ENCODE results near the gene USP34. TPM values are rescaled to one million over a fixed set of nuclear protein-coding genes. Genes with fewer than 3 reads are reported as not detected.

The USP34 gene
- total and polyA plus RNA-seq, 9 of the 15 experiments (the other 6 are each of a cell fraction or from before 2014, with no cell fraction given) = 19.8 to 108 (median 67.8) TPM

DNA sequence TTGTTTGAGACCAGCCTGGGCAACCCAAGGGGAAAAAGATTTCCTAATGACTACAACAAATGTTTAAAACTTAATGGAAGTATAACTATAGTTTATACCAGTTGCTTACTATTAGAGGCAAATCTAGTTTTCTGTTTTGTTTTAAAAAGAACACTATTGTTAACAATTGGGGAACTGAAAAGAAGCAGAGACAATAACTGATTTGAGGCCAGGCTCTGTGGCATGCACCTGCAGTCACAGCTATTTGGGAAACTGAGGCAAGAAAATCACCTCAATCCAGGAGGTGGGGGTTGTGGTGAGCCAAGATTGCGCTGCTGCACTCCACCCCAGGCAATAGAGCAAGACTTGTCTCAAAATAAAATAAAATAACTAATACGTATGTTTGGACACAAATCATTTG lies 28.2 kb upstream of the USP34 start (continued):
- TF ChIP-seq, protein P1, sequence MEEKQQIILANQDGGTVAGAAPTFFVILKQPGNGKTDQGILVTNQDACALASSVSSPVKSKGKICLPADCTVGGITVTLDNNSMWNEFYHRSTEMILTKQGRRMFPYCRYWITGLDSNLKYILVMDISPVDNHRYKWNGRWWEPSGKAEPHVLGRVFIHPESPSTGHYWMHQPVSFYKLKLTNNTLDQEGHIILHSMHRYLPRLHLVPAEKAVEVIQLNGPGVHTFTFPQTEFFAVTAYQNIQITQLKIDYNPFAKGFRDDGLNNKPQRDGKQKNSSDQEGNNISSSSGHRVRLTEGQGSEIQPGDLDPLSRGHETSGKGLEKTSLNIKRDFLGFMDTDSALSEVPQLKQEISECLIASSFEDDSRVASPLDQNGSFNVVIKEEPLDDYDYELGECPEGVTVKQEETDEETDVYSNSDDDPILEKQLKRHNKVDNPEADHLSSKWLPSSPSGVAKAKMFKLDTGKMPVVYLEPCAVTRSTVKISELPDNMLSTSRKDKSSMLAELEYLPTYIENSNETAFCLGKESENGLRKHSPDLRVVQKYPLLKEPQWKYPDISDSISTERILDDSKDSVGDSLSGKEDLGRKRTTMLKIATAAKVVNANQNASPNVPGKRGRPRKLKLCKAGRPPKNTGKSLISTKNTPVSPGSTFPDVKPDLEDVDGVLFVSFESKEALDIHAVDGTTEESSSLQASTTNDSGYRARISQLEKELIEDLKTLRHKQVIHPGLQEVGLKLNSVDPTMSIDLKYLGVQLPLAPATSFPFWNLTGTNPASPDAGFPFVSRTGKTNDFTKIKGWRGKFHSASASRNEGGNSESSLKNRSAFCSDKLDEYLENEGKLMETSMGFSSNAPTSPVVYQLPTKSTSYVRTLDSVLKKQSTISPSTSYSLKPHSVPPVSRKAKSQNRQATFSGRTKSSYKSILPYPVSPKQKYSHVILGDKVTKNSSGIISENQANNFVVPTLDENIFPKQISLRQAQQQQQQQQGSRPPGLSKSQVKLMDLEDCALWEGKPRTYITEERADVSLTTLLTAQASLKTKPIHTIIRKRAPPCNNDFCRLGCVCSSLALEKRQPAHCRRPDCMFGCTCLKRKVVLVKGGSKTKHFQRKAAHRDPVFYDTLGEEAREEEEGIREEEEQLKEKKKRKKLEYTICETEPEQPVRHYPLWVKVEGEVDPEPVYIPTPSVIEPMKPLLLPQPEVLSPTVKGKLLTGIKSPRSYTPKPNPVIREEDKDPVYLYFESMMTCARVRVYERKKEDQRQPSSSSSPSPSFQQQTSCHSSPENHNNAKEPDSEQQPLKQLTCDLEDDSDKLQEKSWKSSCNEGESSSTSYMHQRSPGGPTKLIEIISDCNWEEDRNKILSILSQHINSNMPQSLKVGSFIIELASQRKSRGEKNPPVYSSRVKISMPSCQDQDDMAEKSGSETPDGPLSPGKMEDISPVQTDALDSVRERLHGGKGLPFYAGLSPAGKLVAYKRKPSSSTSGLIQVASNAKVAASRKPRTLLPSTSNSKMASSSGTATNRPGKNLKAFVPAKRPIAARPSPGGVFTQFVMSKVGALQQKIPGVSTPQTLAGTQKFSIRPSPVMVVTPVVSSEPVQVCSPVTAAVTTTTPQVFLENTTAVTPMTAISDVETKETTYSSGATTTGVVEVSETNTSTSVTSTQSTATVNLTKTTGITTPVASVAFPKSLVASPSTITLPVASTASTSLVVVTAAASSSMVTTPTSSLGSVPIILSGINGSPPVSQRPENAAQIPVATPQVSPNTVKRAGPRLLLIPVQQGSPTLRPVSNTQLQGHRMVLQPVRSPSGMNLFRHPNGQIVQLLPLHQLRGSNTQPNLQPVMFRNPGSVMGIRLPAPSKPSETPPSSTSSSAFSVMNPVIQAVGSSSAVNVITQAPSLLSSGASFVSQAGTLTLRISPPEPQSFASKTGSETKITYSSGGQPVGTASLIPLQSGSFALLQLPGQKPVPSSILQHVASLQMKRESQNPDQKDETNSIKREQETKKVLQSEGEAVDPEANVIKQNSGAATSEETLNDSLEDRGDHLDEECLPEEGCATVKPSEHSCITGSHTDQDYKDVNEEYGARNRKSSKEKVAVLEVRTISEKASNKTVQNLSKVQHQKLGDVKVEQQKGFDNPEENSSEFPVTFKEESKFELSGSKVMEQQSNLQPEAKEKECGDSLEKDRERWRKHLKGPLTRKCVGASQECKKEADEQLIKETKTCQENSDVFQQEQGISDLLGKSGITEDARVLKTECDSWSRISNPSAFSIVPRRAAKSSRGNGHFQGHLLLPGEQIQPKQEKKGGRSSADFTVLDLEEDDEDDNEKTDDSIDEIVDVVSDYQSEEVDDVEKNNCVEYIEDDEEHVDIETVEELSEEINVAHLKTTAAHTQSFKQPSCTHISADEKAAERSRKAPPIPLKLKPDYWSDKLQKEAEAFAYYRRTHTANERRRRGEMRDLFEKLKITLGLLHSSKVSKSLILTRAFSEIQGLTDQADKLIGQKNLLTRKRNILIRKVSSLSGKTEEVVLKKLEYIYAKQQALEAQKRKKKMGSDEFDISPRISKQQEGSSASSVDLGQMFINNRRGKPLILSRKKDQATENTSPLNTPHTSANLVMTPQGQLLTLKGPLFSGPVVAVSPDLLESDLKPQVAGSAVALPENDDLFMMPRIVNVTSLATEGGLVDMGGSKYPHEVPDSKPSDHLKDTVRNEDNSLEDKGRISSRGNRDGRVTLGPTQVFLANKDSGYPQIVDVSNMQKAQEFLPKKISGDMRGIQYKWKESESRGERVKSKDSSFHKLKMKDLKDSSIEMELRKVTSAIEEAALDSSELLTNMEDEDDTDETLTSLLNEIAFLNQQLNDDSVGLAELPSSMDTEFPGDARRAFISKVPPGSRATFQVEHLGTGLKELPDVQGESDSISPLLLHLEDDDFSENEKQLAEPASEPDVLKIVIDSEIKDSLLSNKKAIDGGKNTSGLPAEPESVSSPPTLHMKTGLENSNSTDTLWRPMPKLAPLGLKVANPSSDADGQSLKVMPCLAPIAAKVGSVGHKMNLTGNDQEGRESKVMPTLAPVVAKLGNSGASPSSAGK (IDR thresholded peaks at IDR 0.05) = no peak
- no peak for TF ChIP-seq RBM22 (IDR thresholded peaks at IDR 0.05; ENCODE audit: low read depth, low read length, poor library complexity, severe bottlenecking)
- TF ChIP-seq DACH1 (IDR thresholded peaks at IDR 0.05; ENCODE audit: partially characterized antibody) = no peak
- TF ChIP-seq TCFL5 (CRISPR knock-in tag; conservative IDR thresholded peaks at IDR 0.05) = no peak

Measured in K562 (cell line).